NAMALWA (cell line): ENCODE results near the gene CMSS1.
"Not testable (repeated sequence)": the region's sequence is repeated elsewhere in the genome, so short reads cannot be mapped to it uniquely, and the experiment has no call there.

Experiments used
- DNase-seq: peaks from one replicate; pipeline ENCODE4 v3.0.0-alpha.2; 2015; ENCODE audit warnings: low spot score

Gene CMSS1

GRCh38 chr3:99818818-99819217 lies 1.2 kb downstream of the CMSS1 start:
- DNase-seq: no peak

GRCh38 chr3:99823723-99824711 lies 6.4 kb downstream of the CMSS1 start:
- DNase-seq: no peak

GRCh38 chr3:99825004-99825640 lies 7.5 kb downstream of the CMSS1 start:
- no peak for DNase-seq

GRCh38 chr3:99829844-99830243 lies 12.2 kb downstream of the CMSS1 start:
- DNase-seq: no peak

- no peak for DNase-seq
These were observed 16.0 kb downstream of the CMSS1 start for GRCh38 chr3:99833617-99834205.

- no peak for DNase-seq
These were observed 16.7 kb downstream of the CMSS1 start for GRCh38 chr3:99834211-99834957.

GRCh38 chr3:99836681-99837080 lies 19.0 kb downstream of the CMSS1 start:
- DNase-seq: no peak

- DNase-seq: no peak
These were observed 20.1 kb downstream of the CMSS1 start for GRCh38 chr3:99837715-99838114.

GRCh38 chr3:99838755-99839154 lies 21.1 kb downstream of the CMSS1 start:
- DNase-seq: no peak

GRCh38 chr3:99839613-99840012 lies 22.0 kb downstream of the CMSS1 start:
- DNase-seq: no peak

- DNase-seq: not testable (repeated sequence)
These were observed 24.3 kb downstream of the CMSS1 start for GRCh38 chr3:99841949-99842348.

GRCh38 chr3:99842826-99843589 lies 25.3 kb downstream of the CMSS1 start:
- DNase-seq: peak; percentile 34

- DNase-seq: no peak
These were observed 26.1 kb downstream of the CMSS1 start for GRCh38 chr3:99843590-99844258.

GRCh38 chr3:99845331-99845730 lies 27.7 kb downstream of the CMSS1 start:
- no peak for DNase-seq

GRCh38 chr3:99845999-99846398 lies 28.3 kb downstream of the CMSS1 start:
- no peak for DNase-seq

- no peak for DNase-seq
These were observed 29.0 kb downstream of the CMSS1 start for GRCh38 chr3:99846477-99847160.

GRCh38 chr3:99848433-99848832 lies 30.8 kb downstream of the CMSS1 start:
- DNase-seq: no peak

- DNase-seq: no peak
These were observed 32.9 kb downstream of the CMSS1 start for GRCh38 chr3:99850608-99851007.

GRCh38 chr3:99851955-99852354 lies 34.3 kb downstream of the CMSS1 start:
- DNase-seq: no peak

GRCh38 chr3:99852851-99853250 lies 35.2 kb downstream of the CMSS1 start:
- no peak for DNase-seq
